ENCODE results near the gene BHLHE23.
A peak's percentile ranks its signal among the peaks of the same experiment; 100 is the strongest.

The BHLHE23 gene

DNA sequence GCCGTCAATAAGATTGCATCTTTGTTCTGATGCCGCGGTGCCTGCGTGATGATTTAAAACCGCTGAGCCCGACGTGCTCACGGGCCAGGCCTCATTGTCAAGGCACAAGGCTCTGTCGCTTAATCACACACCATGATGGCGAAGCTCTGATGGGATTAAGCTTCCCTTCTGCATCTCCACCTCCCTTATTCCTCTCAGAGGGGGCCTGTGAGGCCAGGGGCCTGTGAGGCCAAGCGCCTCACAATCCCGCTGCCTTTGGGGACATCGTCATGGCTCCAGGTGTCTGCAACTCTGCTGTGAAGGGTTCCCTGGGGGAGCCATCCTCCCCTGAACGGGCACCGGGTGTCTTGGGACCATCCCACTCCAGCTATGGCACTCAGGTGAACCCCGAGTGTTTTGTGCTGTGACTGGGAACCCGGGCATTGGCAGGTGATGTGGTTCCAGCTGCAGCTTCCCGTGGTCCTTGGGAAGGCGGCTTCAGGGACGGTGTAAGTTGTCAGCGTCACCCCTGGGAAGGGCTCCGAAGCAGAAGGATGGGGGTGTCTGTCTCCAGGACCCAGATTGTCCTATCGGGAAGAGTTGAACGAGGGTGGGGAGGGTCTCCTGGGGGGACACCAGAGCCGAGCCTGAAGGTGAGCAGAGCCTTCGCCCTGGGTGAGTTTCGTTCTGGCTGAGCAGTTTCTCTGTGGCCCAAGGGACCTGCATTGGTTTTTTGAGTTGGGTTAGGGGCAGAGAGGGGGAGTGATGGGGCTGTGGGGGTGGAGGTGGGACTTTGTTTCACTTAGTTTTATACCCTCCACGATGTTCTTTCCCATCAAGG is 18.0 kb upstream of the BHLHE23 start:
- Mint-ChIP-seq H3K4me1 (peaks cover 25% of the 10 kb centered on the region), H3K27ac (no peak overlapping the region), H3K27me3 (peaks cover 71% of the 10 kb centered on the region), H3K36me3 (no peaks in the 10 kb centered on the region), H3K4me3 (no peak overlapping the region), H3K9me3 (no peaks in the 10 kb centered on the region)
- DNase-seq, result no peak
- CTCF ChIA-PET, result interaction anchor here (1.1 to 2.2 kb wide), 2 partner anchors 16 to 52 kb away, joined by 4 to 7 read pairs; no protein-coding TSS in a partner anchor

- Mint-ChIP-seq H3K27me3 (peaks cover 64% of the 10 kb centered on the region), H3K4me1 (peaks cover 19% of the 10 kb centered on the region), H3K27ac (no peak overlapping the region), H3K36me3 (no peaks in the 10 kb centered on the region), H3K9me3 (no peaks in the 10 kb centered on the region), H3K4me3 (no peak overlapping the region)
- no peak for DNase-seq
- CTCF ChIA-PET, result interaction anchor here (2.2 kb wide), 1 partner anchor 51 kb away, joined by 7 read pairs; no protein-coding TSS in a partner anchor
Measured at GRCh38 chr20:63023936-63024571, 17.3 kb upstream of the BHLHE23 start.

- no peak overlapping the region for H3K4me3 Mint-ChIP-seq
- CTCF ChIA-PET, result interaction anchor here (1.2 kb wide), 1 partner anchor 14 kb away, joined by 3 read pairs; no protein-coding TSS in a partner anchor
- DNase-seq, result no peak
- no peaks in the 10 kb centered on the region for H3K9me3 Mint-ChIP-seq
- H3K36me3 Mint-ChIP-seq, result no peaks in the 10 kb centered on the region
- H3K4me1 Mint-ChIP-seq, result peaks cover 21% of the 10 kb centered on the region
- peaks cover 65% of the 10 kb centered on the region for H3K27me3 Mint-ChIP-seq
- peak overlapping the region; percentile 5 for H3K27ac Mint-ChIP-seq
Measured at GRCh38 chr20:63023071-63023935, 16.5 kb upstream of the BHLHE23 start.

DNA sequence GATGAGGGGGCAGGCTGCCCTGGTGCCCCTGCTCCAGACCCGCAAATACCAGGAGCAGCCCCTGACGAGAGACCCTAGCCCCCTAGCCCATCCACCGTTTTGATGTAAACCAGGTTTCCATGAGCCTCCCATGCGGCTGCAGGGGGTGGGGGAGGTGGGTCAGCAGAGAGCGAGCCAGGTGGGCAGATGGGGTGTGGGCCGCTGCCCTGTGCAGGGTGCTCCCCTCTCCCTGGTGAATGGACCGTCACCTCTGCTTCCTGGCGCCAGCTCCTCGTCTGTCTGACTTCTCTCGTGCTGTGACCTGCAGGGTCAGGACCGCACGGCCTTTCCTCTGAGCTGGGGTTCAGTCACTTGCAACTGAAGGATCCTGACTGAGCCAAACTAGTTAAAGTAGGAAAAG is 15.7 kb upstream of the BHLHE23 start:
- Mint-ChIP-seq H3K27ac (no peak overlapping the region), H3K9me3 (no peaks in the 10 kb centered on the region), H3K36me3 (no peaks in the 10 kb centered on the region), H3K4me3 (no peak overlapping the region), H3K27me3 (peaks cover 57% of the 10 kb centered on the region), H3K4me1 (peaks cover 20% of the 10 kb centered on the region)
- CTCF ChIA-PET, result interaction anchor here (1.2 kb wide), 1 partner anchor 14 kb away, joined by 3 read pairs; no protein-coding TSS in a partner anchor
- no peak for DNase-seq

GRCh38 chr20:63021356-63022321 is 14.9 kb upstream of the BHLHE23 start:
- peaks cover 18% of the 10 kb centered on the region for H3K4me1 Mint-ChIP-seq
- peaks cover 54% of the 10 kb centered on the region for H3K27me3 Mint-ChIP-seq
- no peaks in the 10 kb centered on the region for H3K9me3 Mint-ChIP-seq
- no peak for DNase-seq
- H3K27ac Mint-ChIP-seq, result peak overlapping the region; percentile 19
- H3K36me3 Mint-ChIP-seq, result no peaks in the 10 kb centered on the region
- H3K4me3 Mint-ChIP-seq, result no peak overlapping the region
- CTCF ChIA-PET, result no interaction called here

DNA sequence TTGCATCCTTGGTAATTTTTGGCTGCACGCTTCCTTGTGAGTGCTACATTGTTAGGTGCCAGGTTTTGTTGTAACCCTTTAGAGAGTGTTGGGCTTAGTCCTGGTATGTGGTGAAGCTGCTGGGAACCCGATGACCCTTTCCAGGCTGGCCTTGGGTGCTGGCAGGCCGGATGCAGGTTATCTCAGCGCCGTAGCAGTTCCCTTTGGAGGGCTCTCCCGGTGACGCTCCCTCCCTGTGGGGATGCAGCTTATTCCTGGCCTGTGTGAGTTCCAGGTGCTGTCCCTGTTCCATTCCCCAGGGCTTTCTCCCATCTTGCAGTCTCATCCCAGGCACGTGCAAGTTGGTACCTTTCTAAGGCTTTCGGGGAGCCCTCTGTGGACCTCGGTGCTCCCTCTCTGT is 13.9 kb upstream of the BHLHE23 start:
- H3K4me1 Mint-ChIP-seq, result peaks cover 9% of the 10 kb centered on the region
- peaks cover 54% of the 10 kb centered on the region for H3K27me3 Mint-ChIP-seq
- H3K9me3 Mint-ChIP-seq, result no peaks in the 10 kb centered on the region
- H3K4me3 Mint-ChIP-seq, result no peak overlapping the region
- no peaks in the 10 kb centered on the region for H3K36me3 Mint-ChIP-seq
- no peak overlapping the region for H3K27ac Mint-ChIP-seq
- CTCF ChIA-PET, result no interaction called here
- DNase-seq, result no peak

DNA sequence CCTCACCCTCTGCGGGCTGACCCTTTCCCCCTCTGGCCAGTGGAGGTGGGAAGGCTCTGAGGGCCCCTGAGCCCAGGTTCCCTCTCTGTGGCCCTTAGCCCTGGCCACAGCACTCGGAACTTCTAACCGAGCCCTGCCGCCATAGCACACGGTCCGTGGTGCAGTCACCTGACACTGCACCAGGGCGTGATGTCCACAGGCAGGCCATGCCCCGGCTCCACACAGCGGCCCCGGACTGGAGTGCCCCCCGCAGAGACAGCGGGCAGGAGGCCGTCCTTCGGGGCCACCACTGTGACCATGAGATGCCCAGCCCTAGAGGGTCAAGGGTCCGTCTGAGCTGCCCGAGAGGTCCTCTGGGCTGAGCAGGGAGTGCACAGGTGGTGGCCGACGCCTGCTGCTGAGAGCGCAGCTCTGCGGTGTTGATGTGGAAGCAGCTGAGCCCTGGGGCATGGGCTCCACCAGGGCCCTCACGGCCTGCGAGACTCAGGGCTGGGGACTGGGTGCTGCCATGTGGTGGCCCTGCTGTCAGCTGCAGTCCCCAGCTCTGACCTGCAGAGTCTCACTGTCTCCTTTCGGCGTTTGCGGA is 11.2 kb upstream of the BHLHE23 start:
- no peak overlapping the region for H3K4me3 Mint-ChIP-seq

DNA sequence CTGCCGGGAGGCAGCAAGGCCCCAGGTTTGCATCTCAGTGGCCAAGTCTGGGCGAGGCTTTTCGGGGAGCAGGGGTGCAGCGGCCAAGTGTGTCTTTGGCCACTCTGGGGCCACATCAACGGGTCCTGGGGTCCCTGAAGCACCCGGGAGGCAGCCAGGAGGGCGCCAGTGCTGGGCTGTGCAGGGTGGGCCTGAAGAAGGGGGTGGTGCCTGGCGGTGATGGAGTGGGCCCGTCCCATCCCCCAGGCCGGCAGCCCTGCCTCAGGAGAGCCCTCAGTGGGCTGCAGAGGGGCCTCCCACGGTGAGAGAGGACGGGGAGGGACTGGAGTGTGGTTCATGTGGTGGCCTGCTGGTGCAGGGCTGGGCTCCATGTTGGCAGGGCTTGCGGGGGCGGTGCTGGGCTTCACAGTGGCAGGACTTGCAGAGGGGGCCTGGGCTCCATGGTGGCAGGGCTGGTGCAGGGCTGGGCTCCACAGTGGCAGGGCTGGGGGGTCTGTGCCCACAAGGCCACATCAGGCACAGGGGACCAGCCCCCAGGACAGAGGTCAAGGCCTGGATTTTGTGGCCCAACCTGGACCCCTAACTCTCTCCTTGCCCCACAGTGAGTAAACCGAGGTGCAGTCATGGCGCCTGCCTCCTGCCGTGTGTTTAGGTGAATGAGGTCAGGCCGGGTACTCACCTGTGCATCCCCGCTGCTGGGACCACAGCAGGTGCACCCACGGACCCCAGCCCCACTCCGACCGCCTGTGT is 10.5 kb upstream of the BHLHE23 start:
- H3K4me3 Mint-ChIP-seq, result no peak overlapping the region
- peaks cover 2% of the 10 kb centered on the region for H3K4me1 Mint-ChIP-seq
- H3K36me3 Mint-ChIP-seq, result peaks cover 3% of the 10 kb centered on the region
- peaks cover 9% of the 10 kb centered on the region for H3K9me3 Mint-ChIP-seq
- CTCF ChIA-PET, result no interaction called here
- H3K27ac Mint-ChIP-seq, result no peak overlapping the region
- H3K27me3 Mint-ChIP-seq, result peaks cover 65% of the 10 kb centered on the region
- DNase-seq, result no peak

More for the DNA sequence above, 11.2 kb upstream of the BHLHE23 start:
- peaks cover 62% of the 10 kb centered on the region for H3K27me3 Mint-ChIP-seq
- no peak overlapping the region for H3K27ac Mint-ChIP-seq
- DNase-seq, result no peak
- H3K9me3 Mint-ChIP-seq, result peaks cover 6% of the 10 kb centered on the region
- H3K36me3 Mint-ChIP-seq, result peaks cover 3% of the 10 kb centered on the region
- CTCF ChIA-PET, result no interaction called here
- H3K4me1 Mint-ChIP-seq, result peaks cover 2% of the 10 kb centered on the region

GRCh38 chr20:63016514-63017075 is 9.8 kb upstream of the BHLHE23 start:
- Mint-ChIP-seq H3K4me3 (no peak overlapping the region), H3K27ac (no peak overlapping the region), H3K36me3 (peaks cover 3% of the 10 kb centered on the region), H3K9me3 (peaks cover 9% of the 10 kb centered on the region), H3K27me3 (peaks cover 71% of the 10 kb centered on the region), H3K4me1 (peaks cover 2% of the 10 kb centered on the region)
- DNase-seq, result no peak
- CTCF ChIA-PET, result no interaction called here

DNA sequence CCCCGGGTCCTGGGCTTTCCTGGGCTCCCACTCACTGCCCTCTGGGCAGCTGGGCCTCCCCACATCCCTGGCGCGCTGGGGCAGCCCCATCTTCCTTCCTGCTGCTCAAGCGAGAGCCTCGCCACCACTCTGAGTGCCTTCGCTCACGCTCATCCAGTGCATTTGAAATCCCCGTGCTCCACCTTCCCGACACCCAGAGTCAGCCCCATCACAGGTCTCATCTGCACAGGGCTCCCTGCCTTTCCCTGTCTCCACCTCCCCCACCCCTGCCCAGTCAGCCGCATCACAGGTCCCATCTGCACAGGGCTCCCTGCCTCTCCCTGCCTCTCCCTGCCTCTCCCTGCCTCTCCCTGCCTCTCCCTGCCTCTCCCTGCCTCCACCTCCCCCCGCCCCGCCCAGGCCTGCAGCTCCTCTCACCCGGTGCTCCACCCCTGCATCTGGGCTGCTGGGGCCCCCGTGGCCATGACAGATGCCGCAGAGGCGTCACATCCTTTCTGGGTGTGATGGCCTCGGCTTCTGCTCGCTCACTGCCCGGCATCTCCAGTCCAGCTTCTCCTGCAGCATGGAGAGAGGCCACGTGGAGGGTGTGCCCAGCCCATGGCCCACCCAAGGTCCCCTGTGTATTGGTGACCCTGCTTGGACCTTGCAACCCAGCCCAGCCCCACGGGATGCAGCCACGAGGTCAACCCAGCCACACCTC is 9.0 kb upstream of the BHLHE23 start:
- Mint-ChIP-seq H3K9me3 (peaks cover 9% of the 10 kb centered on the region), H3K4me3 (no peak overlapping the region), H3K27ac (no peak overlapping the region), H3K4me1 (peaks cover 5% of the 10 kb centered on the region), H3K36me3 (peaks cover 3% of the 10 kb centered on the region), H3K27me3 (peaks cover 72% of the 10 kb centered on the region)
- DNase-seq, result no peak
- CTCF ChIA-PET, result no interaction called here

DNA sequence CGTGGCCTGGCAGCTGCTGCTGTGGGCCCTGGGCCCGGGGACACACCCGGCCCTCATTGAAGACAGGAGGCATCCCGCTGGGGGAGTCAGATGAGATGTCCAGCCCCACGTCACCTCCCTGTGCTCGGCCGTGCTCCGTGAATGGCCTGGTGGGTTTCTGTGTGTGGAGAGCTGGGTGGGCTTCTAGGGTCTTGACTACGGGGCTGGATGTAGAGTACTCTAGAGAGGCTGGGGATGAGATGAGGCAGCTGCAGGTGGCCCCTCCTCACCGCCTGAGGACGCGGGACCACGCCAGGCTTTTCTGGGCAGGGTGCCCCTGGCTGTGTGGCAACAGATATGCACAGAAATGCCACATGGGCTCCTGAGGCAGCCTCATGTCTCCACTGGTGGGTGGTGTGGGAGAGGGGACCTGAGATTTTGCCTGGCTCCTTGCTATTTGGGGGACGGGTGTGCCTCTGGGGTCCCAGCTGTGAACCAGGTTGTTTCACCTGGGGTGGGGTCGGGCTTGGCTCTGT is 8.4 kb upstream of the BHLHE23 start:
- peaks cover 76% of the 10 kb centered on the region for H3K27me3 Mint-ChIP-seq

DNA sequence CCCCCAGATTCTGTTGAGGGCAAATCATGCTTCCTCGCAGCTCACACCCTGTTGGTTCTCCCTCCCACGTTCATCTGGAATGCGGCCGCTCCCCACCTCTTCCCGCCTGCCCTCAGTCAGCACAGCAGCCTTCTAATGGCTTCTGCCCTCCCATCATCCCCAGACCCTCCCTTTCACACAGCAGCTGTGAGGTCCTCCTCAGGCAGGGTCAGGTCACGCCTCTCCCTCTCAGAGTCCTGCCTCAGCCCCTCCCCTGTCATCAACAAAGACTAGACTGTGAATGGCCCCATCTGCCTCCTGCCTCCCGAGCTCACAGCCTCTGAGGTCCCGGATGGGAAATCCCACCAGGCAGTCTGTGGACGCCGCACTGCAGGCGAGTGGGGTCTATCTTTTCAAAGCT is 7.9 kb upstream of the BHLHE23 start:
- Mint-ChIP-seq H3K4me3 (no peak overlapping the region), H3K4me1 (peaks cover 14% of the 10 kb centered on the region), H3K27me3 (peaks cover 81% of the 10 kb centered on the region), H3K36me3 (peaks cover 5% of the 10 kb centered on the region), H3K9me3 (peaks cover 9% of the 10 kb centered on the region), H3K27ac (no peak overlapping the region)
- no peak for DNase-seq
- CTCF ChIA-PET, result no interaction called here

More for the DNA sequence above, 8.4 kb upstream of the BHLHE23 start:
- H3K9me3 Mint-ChIP-seq, result peaks cover 9% of the 10 kb centered on the region
- no peak for DNase-seq
- H3K4me1 Mint-ChIP-seq, result peaks cover 9% of the 10 kb centered on the region
- H3K27ac Mint-ChIP-seq, result no peak overlapping the region
- CTCF ChIA-PET, result no interaction called here
- peaks cover 5% of the 10 kb centered on the region for H3K36me3 Mint-ChIP-seq
- H3K4me3 Mint-ChIP-seq, result no peak overlapping the region
